ENCODE results near the gene HOXB3.

HOXB3 gene

GRCh38 chr17:48589831-48590606, at the start of gene HOXB3:
Gene HOXB3, minus strand, starts transcription at chr17:48590241. Its CDS starts 37,767 bp downstream, at chr17:48552474.
- DNase-seq: no peak

GRCh38 chr17:48639136-48639535, 49.1 kb upstream of the HOXB3 start:
- no peak for DNase-seq

GRCh38 chr17:48637323-48638260, 47.6 kb upstream of the HOXB3 start:
- DNase-seq: no peak

- peak; percentile 49 for DNase-seq
Observed at GRCh38 chr17:48636177-48637018, 46.4 kb upstream of the HOXB3 start.

- no peak for DNase-seq
Observed at GRCh38 chr17:48634493-48635208, 44.6 kb upstream of the HOXB3 start.

GRCh38 chr17:48633266-48633677, 43.2 kb upstream of the HOXB3 start:
- DNase-seq: no peak

GRCh38 chr17:48632579-48633265, 42.7 kb upstream of the HOXB3 start:
- no peak for DNase-seq

- DNase-seq: no peak
Observed at GRCh38 chr17:48631693-48632578, 41.9 kb upstream of the HOXB3 start.

GRCh38 chr17:48630925-48631692, 41.1 kb upstream of the HOXB3 start:
- DNase-seq: no peak

GRCh38 chr17:48630009-48630924, 40.2 kb upstream of the HOXB3 start:
- no peak for DNase-seq

- DNase-seq: no peak
Observed at GRCh38 chr17:48629411-48629759, 39.3 kb upstream of the HOXB3 start.

- no peak for DNase-seq
Observed at GRCh38 chr17:48628649-48629410, 38.8 kb upstream of the HOXB3 start.

- DNase-seq: no peak
Observed at GRCh38 chr17:48627623-48628521, 37.8 kb upstream of the HOXB3 start.

GRCh38 chr17:48627118-48627597, 37.1 kb upstream of the HOXB3 start:
- no peak for DNase-seq

GRCh38 chr17:48626245-48627117, 36.4 kb upstream of the HOXB3 start, which contains the start of gene HOXB9:
Gene HOXB9, minus strand, starts transcription at chr17:48626358. Its CDS starts 89 bp downstream, at chr17:48626269.
- no peak for DNase-seq
